ENCODE measurements around the gene DAO. TPM values are rescaled to one million over a fixed set of nuclear protein-coding genes. Genes with fewer than 3 reads are reported as not detected.
A peak's percentile ranks its signal among the peaks of the same experiment; 100 is the strongest.

The DAO gene
- total RNA-seq, 2 experiments from 2014 or later, result not detected

DNA sequence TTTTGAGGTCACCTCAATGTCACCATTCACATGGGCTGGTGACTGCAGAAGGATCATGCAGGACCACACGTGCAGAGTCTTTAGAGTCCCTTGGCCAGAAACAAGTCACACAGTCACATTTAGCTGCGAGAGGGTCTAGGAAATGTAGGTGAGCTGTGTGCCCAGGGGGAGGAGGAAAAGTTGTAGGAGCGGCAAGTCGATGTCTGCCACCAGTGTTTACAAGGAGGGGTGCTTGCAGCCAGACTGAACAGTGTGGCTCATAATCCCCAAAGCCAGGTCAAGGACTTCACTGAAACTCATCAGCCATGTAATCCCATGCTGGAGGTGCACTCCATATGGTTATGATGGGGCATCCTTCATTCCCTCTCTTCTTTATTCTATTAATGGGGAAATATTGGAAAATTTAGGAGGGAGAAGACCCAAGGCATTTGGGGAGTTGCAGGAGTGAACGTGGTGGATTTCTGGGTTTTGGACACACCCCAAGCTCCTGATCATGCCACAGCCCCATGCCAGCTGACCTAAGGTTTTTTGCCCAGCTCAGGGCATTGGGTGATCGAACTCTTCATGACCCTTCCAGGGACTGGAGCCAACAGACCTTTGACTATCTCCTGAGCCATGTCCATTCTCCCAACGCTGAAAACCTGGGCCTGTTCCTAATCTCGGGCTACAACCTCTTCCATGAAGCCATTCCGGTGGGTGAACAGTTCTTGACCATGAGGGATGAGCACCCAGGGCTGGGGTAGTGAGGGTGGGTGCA lies 7.2 kb downstream of the DAO start:
- Mint-ChIP-seq H3K27me3 (no peaks in the 10 kb centered on the region), H3K4me3 (no peak overlapping the region), H3K36me3 (ENCODE audit: low read depth) (no peaks in the 10 kb centered on the region), H3K9me3 (peaks cover 2% of the 10 kb centered on the region), H3K27ac (no peak overlapping the region), H3K4me1 (ENCODE audit: low read depth) (no peaks in the 10 kb centered on the region)
- POLR2A ChIA-PET, result no interaction called here
- ATAC-seq (no peak), DNase-seq (no peak)
- CTCF ChIA-PET, result interaction anchor here (1.9 to 8.0 kb wide), 2 partner anchors 63 to 206 kb away, joined by 5 to 35 read pairs; partner anchors contain the start of gene ALKBH2
- intact Hi-C loops (cut with micrococcal nuclease), result no loop called here
- TF ChIP-seq, protein P1, sequence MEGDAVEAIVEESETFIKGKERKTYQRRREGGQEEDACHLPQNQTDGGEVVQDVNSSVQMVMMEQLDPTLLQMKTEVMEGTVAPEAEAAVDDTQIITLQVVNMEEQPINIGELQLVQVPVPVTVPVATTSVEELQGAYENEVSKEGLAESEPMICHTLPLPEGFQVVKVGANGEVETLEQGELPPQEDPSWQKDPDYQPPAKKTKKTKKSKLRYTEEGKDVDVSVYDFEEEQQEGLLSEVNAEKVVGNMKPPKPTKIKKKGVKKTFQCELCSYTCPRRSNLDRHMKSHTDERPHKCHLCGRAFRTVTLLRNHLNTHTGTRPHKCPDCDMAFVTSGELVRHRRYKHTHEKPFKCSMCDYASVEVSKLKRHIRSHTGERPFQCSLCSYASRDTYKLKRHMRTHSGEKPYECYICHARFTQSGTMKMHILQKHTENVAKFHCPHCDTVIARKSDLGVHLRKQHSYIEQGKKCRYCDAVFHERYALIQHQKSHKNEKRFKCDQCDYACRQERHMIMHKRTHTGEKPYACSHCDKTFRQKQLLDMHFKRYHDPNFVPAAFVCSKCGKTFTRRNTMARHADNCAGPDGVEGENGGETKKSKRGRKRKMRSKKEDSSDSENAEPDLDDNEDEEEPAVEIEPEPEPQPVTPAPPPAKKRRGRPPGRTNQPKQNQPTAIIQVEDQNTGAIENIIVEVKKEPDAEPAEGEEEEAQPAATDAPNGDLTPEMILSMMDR (IDR thresholded peaks at IDR 0.05), result no peak

DNA sequence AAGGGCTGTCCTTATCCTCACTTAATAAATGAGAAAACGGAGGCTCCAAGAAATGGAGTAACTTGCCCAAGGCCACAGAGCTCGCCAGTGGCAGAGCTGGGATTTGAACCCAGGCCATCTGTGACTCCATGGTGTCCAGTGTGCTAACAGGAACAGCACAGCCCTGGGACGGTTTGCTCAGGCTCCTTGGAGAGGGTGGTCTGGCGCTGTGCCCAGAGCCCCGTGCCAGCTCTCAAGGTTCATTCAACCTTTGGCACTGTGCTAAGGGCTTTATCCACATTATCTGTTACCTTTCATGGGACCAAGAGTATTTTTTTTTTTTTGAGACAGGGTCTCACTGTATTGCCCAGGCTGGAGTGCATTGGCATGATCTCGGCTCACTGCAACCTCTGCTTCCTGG lies 8.1 kb downstream of the DAO start:
- no peaks in the 10 kb centered on the region for H3K36me3 Mint-ChIP-seq (ENCODE audit: low read depth)
- no peaks in the 10 kb centered on the region for H3K4me1 Mint-ChIP-seq (ENCODE audit: low read depth)
- TF ChIP-seq, protein P1 (IDR thresholded peaks at IDR 0.05), result no peak
- CTCF ChIA-PET, result interaction anchor here (0.6 kb wide), 1 partner anchor 39 kb away, joined by 3 read pairs; no protein-coding TSS in a partner anchor
- H3K9me3 Mint-ChIP-seq, result peaks cover 2% of the 10 kb centered on the region
- no peaks in the 10 kb centered on the region for H3K27me3 Mint-ChIP-seq
- ATAC-seq, result no peak
- no peak overlapping the region for H3K4me3 Mint-ChIP-seq
- H3K27ac Mint-ChIP-seq, result no peak overlapping the region
- POLR2A ChIA-PET, result no interaction called here
- intact Hi-C loops (cut with micrococcal nuclease), result no loop called here
- no peak for DNase-seq

DNA sequence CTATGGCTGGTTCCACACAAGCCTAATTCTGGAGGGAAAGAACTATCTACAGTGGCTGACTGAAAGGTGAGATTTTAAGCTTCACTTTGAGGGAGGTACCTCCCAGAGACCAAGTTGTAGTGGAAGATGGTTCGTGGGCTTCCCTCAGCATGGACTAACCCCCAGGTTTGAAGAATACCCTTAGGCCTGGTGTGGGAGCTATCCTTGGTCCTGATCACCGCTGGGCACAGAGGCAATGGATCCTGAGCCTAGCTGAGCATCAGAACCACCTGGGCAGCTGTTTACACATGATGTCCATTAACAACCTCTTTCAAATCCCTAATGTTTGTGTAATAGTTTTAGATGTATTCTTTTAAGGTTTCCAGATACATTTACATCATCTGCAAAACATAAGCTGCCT lies 10.3 kb downstream of the DAO start:
- TF ChIP-seq, protein P1 (IDR thresholded peaks at IDR 0.05), result no peak
- H3K27ac Mint-ChIP-seq, result no peak overlapping the region
- peaks cover 2% of the 10 kb centered on the region for H3K9me3 Mint-ChIP-seq
- intact Hi-C loops (cut with micrococcal nuclease), result no loop called here
- H3K4me3 Mint-ChIP-seq, result no peak overlapping the region
- ChIA-PET CTCF (interaction anchor here (0.6 to 2.7 kb wide), 4 partner anchors 13 to 252 kb away, joined by 3 to 8 read pairs (median 4); no protein-coding TSS in a partner anchor), POLR2A (interaction anchor here (0.7 kb wide), 1 partner anchor 1786 kb away, joined by 4 read pairs; no protein-coding TSS in a partner anchor)
- no peaks in the 10 kb centered on the region for H3K4me1 Mint-ChIP-seq (ENCODE audit: low read depth)
- H3K36me3 Mint-ChIP-seq (ENCODE audit: low read depth), result no peaks in the 10 kb centered on the region
- peak; percentile 25 for DNase-seq
- H3K27me3 Mint-ChIP-seq, result peaks cover 2% of the 10 kb centered on the region
- ATAC-seq, result no peak

DNA sequence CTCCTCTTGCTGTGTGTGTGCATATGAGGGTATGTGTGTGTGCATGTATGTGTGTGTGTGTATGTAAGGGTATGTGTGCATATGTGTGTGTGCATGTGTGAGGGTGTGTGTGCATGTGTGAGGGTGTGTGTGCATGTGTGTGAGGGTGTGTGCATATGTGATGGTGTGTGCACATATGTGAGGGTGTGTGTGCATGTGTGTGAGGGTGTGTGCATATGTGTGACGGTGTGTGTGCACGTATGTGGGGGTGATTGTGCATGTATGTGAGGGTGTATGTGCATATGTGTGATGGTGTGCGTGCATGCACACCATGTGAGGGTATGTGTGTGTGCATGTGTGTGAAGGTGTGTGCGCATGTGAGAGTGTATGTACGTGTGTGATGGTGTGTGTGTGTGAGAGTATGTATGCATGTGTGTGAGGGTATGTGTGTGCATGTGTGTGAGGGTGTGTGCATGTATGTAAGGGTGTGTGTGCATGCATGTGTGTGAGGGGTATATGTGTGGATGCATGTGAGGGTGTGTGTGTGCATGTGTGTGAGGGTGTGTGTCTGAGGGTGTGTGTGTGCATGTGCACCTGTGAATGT lies 15.4 kb downstream of the DAO start:
- no peak for DNase-seq
- ATAC-seq, result no peak
- H3K27ac Mint-ChIP-seq, result no peak overlapping the region
- TF ChIP-seq, protein P1 (IDR thresholded peaks at IDR 0.05), result no peak
- ChIA-PET CTCF (no interaction called here), POLR2A (no interaction called here)
- intact Hi-C loops (cut with micrococcal nuclease), result no loop called here
- H3K4me1 Mint-ChIP-seq (ENCODE audit: low read depth), result no peaks in the 10 kb centered on the region
- H3K36me3 Mint-ChIP-seq (ENCODE audit: low read depth), result no peaks in the 10 kb centered on the region
- H3K4me3 Mint-ChIP-seq, result no peak overlapping the region
- peaks cover 4% of the 10 kb centered on the region for H3K9me3 Mint-ChIP-seq
- H3K27me3 Mint-ChIP-seq, result peaks cover 9% of the 10 kb centered on the region

DNA sequence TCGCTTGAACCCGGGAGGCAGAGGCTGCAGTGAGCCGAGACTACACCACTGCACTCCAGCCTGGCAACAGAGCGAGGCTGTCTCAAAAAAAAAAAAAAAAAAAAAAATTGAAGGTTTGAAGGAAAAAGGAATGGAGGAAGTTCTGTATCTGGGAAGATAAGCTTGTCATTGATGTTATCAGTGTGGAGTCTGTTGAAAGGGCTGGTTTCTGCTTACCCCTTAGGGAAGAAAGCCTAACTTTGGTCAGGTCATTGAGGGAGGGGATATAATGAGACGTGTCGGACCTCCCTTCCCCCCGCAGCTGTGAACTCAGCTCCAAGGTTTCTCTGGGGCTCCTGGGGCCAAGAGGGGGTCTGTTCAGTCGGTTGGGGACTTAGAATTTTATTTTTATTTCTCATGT lies 16.4 kb downstream of the DAO start:
- Mint-ChIP-seq H3K4me1 (ENCODE audit: low read depth) (no peaks in the 10 kb centered on the region), H3K4me3 (no peak overlapping the region), H3K27me3 (peaks cover 14% of the 10 kb centered on the region), H3K27ac (no peak overlapping the region), H3K9me3 (peaks cover 2% of the 10 kb centered on the region), H3K36me3 (ENCODE audit: low read depth) (no peaks in the 10 kb centered on the region)
- ChIA-PET POLR2A (no interaction called here), CTCF (interaction anchor here (0.9 kb wide), 1 partner anchor 13 kb away, joined by 4 read pairs; no protein-coding TSS in a partner anchor)
- TF ChIP-seq, protein P1 (IDR thresholded peaks at IDR 0.05), result no peak
- DNase-seq, result no peak
- intact Hi-C loops (cut with micrococcal nuclease), result no loop called here
- ATAC-seq, result no peak

Data from activated CD8-positive, alpha-beta T cell treated with anti-CD3 and anti-CD28 coated beads for 36 hours (primary cell).